ENCODE results near the gene WFDC11. TPM values are rescaled to one million over a fixed set of nuclear protein-coding genes. Genes with fewer than 3 reads are reported as not detected.

The WFDC11 gene
- not detected in 2 replicates for total RNA-seq

DNA sequence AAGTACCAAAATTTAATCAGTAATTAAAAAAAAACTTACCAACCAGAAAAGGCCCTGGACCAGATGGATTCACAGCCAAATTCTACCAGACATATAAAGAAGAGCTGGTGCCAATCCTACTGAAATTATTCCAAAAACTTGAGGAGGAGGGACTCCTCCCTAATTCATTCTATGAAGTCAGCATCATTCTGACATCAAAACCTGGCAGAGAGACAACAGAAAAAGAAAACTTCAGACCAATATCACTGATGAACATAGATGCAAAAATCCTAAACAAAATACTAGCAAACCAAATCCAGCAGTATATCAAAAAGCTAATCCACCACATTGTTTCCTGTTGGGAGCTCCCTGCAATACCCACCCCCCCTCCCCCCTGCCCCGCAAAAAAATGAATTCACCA is at the start of gene WFDC11:
Gene WFDC11, minus strand, starts transcription at position 101 of the 400 bp plus-strand sequence. CDS start 19,639 bp downstream, outside the sequence.

DNA sequence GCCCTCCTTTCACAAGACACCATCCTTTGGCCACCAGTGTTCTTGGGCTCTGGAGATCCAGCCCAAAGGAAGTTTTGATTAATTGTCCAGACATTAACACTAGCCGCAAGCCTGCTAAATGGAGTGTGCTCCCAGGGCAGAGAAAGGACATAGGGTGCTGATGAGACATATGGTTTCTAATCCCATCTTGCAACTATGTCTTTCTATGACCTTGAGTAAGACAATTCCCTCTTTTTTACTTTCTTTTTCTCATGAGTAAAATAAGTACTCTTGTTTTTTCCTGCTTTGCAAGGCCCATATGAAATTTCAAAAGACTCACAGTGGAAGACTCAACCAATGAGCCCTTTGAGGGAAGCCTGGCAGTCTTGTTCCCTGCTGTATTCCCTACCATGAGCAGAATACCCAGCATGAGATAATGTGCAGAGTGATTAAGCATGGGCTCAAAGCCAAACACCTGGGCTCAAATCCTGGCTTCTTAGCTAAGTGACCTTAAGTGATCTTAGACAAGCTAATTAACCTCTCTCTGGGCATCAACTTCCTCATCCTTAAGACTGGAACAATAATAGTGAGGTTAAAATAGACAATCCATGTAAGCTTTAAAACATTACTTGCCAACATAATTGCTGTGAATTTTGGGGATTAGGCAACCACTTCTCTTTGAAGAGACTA is 35.1 kb upstream of the WFDC11 start, which contains the start of gene WFDC10B:
Gene WFDC10B, minus strand, starts transcription at position 51 of the 669 bp plus-strand sequence. CDS start 19,027 bp downstream, outside the sequence.

DNA sequence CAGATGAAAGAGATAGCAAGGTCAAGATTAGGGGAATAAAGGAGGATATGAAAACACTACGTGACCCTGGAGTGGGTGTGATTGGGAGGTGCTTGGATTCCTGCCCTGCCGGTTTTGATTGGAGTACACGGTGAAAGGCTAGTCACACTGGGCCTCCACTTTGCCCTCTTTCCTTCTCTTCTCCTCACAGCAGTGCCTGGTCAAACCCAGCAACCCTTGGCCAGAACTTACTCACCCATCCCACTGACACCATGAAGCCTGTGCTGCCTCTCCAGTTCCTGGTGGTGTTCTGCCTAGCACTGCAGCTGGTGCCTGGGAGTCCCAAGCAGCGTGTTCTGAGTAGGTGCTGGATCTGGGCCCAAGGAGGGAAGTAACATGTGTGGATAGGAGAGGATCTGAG is 31.8 kb upstream of the WFDC11 start, which contains the start of gene WFDC13:
Gene WFDC13, plus strand, starts transcription at position 166 of the 400 bp plus-strand sequence. Its CDS starts 86 bp downstream, at position 252.

DNA sequence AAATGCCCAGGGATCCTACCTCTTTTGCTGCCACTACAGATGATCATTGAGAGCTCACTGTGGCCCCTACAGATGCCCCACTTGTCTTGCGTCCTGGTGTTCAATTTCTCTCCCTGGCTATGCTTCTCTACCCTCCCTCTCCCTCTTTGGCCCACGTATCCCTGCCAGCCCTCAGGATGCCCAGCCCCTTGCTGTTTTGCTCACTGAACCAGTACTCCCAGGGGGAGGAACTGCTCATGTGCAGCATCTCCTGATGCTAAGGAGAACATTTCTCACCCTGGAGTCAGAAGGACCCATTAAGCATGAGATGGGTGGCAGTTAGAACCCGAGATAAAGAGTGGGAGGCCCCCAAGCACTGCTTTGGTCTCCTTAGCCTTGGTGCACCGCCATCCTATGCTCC is 38.9 kb downstream of the WFDC11 start, which contains the start of gene WFDC9:
Gene WFDC9, minus strand, starts transcription at position 101 of the 400 bp plus-strand sequence. CDS start 21,103 bp downstream, outside the sequence.

DNA sequence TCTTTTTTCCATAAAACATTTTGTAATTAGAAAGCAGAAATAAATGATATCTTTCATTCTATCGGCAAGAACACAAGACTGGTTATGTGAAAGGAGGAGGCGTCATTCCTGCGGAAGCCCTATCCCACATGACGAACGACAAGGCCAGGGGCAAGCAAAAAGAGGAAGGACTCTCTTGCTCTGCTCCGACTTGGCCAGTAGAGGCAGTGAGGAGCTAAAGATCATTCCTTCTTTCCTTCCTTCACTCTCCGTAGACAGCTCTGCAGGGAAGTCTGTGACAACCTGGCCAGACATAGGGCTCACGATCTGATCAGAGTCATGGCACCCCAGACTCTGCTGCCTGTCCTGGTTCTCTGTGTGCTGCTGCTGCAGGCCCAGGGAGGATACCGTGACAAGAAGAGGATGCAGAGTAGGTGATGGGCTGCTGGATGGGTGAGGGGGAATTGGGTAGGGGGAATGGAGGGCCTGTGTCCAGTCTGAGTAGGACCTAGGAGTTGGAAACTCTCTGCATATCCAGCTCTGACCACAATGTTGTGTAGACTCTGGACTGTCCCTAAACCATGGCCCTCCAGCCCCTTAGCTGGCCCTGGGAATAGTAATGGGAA is 40.4 kb downstream of the WFDC11 start, which contains the start of gene WFDC10A:
Gene WFDC10A, plus strand, starts transcription at position 244 of the 605 bp plus-strand sequence. Its CDS starts 75 bp downstream, at position 319.

Other genes starting within 250 kb of the WFDC11 start
- not detected in 2 replicates for gene WFDC2, start 200.5 kb downstream of the WFDC11 start, total RNA-seq
- not detected in 2 replicates for gene SPINT3, start 154.6 kb downstream of the WFDC11 start, total RNA-seq
- not detected in 2 replicates for gene WFDC6, start 130.8 kb downstream of the WFDC11 start, total RNA-seq
- not detected in 2 replicates for gene EPPIN, start 122.8 kb downstream of the WFDC11 start, total RNA-seq
- not detected in 2 replicates for gene WFDC8, start 91.0 kb downstream of the WFDC11 start, total RNA-seq
- gene WFDC10A, start 40.5 kb downstream of the WFDC11 start, total RNA-seq, result not detected in 2 replicates
- not detected in 2 replicates for gene WFDC9, start 39.0 kb downstream of the WFDC11 start, total RNA-seq
- not detected in 2 replicates for gene WFDC13, start 31.8 kb upstream of the WFDC11 start, total RNA-seq
- gene WFDC10B, start 34.8 kb upstream of the WFDC11 start, total RNA-seq, result not detected in 2 replicates
- not detected in 2 replicates for gene SPINT4, start 52.1 kb upstream of the WFDC11 start, total RNA-seq
- gene WFDC3, start 121.6 kb upstream of the WFDC11 start, total RNA-seq, result 0.33 and 0.58 TPM in 2 replicates
- 10.6 and 17.5 TPM in 2 replicates for gene DNTTIP1, start 121.7 kb upstream of the WFDC11 start, total RNA-seq
- 3.0 and 27.8 TPM in 2 replicates for gene UBE2C, start 142.4 kb upstream of the WFDC11 start, total RNA-seq
- gene TNNC2, start 157.1 kb upstream of the WFDC11 start, total RNA-seq, result 1.0 and 2.2 TPM in 2 replicates
- 153 and 201 TPM in 2 replicates for gene SNX21, start 163.6 kb upstream of the WFDC11 start, total RNA-seq
- 42.7 and 44.1 TPM in 2 replicates for gene ACOT8, start 187.2 kb upstream of the WFDC11 start, total RNA-seq
- 6.8 and 9.1 TPM in 2 replicates for gene ZSWIM3, start 187.4 kb upstream of the WFDC11 start, total RNA-seq
- 3.9 and 7.3 TPM in 2 replicates for gene ZSWIM1, start 211.0 kb upstream of the WFDC11 start, total RNA-seq
- 1.5 and 3.5 TPM in 2 replicates for gene SPATA25, start 217.4 kb upstream of the WFDC11 start, total RNA-seq
- gene NEURL2, start 221.0 kb upstream of the WFDC11 start, total RNA-seq, result 6.4 and 13.9 TPM in 2 replicates
- gene CTSA, start 221.1 kb upstream of the WFDC11 start, total RNA-seq, result 114 and 252 TPM in 2 replicates
- gene PLTP, start 241.9 kb upstream of the WFDC11 start, total RNA-seq, result 39.0 and 162 TPM in 2 replicates

Data from smooth muscle cell of trachea (primary cell).